Right lobe of liver (tissue), 4 donors: ENCODE results near the gene COL6A1.

ENCODE experiments used
- CTCF ChIP-seq, 4 donors: fragments of 200-600 bp in 3 of 4; fragments of 450-650 bp in 1 of 4; IDR thresholded peaks; one replicate each; pipeline versions ENCODE4 v1.5.1 to v1.8.0; 2016 to 2022; ENCODE audit warnings: antibody characterized with exemption in 4 of 4, mild to moderate bottlenecking in 2 of 4
- POLR2A ChIP-seq: fragments of 450-650 bp; IDR thresholded peaks from one replicate; pipeline ENCODE4 v1.6.1; 2017; ENCODE audit warnings: antibody characterized with exemption, mild to moderate bottlenecking
- donor health status: DM: no; HTN: no; CAD: no.
- donor health status: DM: no; HTN: no; CAD: no.
- donor health status: DM: no; HTN: yes; CAD: no.

GRCh38 chr21:45945868-45946210 is 35.7 kb upstream of the COL6A1 start:
- TF ChIP-seq CTCF (IDR thresholded peaks at IDR 0.05), result no peak
- TF ChIP-seq POLR2A, result no peak
